CD4-positive, alpha-beta T cell treated with Interleukin-6 for 4 hours (primary cell): Measurements from ENCODE around the gene RBFOX2.

Source experiments
- DNase-seq: peaks from one replicate; pipeline ENCODE4 v3.0.0-alpha.2; 2020; ENCODE audit warnings: mixed read lengths

RBFOX2 gene

GRCh38 chr22:35860087-35860733, 168.4 kb downstream of the RBFOX2 start:
- DNase-seq: no peak

GRCh38 chr22:35854334-35854733, 174.3 kb downstream of the RBFOX2 start:
- no peak for DNase-seq

GRCh38 chr22:35852076-35852475, 176.5 kb downstream of the RBFOX2 start:
- no peak for DNase-seq

GRCh38 chr22:35850831-35851230, 177.8 kb downstream of the RBFOX2 start:
- DNase-seq: no peak

- DNase-seq: no peak
Measured at GRCh38 chr22:35846804-35847203, 181.8 kb downstream of the RBFOX2 start.

- no peak for DNase-seq
Measured at GRCh38 chr22:35844886-35845285, 183.7 kb downstream of the RBFOX2 start.

- DNase-seq: peak; percentile 7
Measured at GRCh38 chr22:35842954-35843353, 185.7 kb downstream of the RBFOX2 start.

- no peak for DNase-seq
Measured at GRCh38 chr22:35842519-35842913, 186.1 kb downstream of the RBFOX2 start.

- DNase-seq: no peak
Measured at GRCh38 chr22:35841907-35842518, 186.6 kb downstream of the RBFOX2 start.

GRCh38 chr22:35840302-35840739, 188.3 kb downstream of the RBFOX2 start:
- DNase-seq: peak; percentile 5

- no peak for DNase-seq
Measured at GRCh38 chr22:35839841-35840301, 188.8 kb downstream of the RBFOX2 start.

GRCh38 chr22:35838855-35839576, 189.6 kb downstream of the RBFOX2 start:
- no peak for DNase-seq

- no peak for DNase-seq
Measured at GRCh38 chr22:35837101-35837727, 191.4 kb downstream of the RBFOX2 start.

GRCh38 chr22:35835998-35836691, 192.5 kb downstream of the RBFOX2 start:
- DNase-seq: no peak

- DNase-seq: no peak
Measured at GRCh38 chr22:35835267-35835997, 193.2 kb downstream of the RBFOX2 start.

- DNase-seq: no peak
Measured at GRCh38 chr22:35834061-35834460, 194.6 kb downstream of the RBFOX2 start.

- no peak for DNase-seq
Measured at GRCh38 chr22:35830305-35830704, 198.3 kb downstream of the RBFOX2 start.

- DNase-seq: no peak
Measured at GRCh38 chr22:35824256-35824655, 204.4 kb downstream of the RBFOX2 start.

- DNase-seq: no peak
Measured at GRCh38 chr22:35821654-35822053, 207.0 kb downstream of the RBFOX2 start.

- DNase-seq: no peak
Measured at GRCh38 chr22:35819421-35819820, 209.2 kb downstream of the RBFOX2 start.

- DNase-seq: no peak
Measured at GRCh38 chr22:35818897-35819296, 209.7 kb downstream of the RBFOX2 start.

- no peak for DNase-seq
Measured at GRCh38 chr22:35812600-35812999, 216.0 kb downstream of the RBFOX2 start.
